HK-2 (cell line): ENCODE data around the gene NOM1.

Experiments
- DNase-seq: peaks from one replicate; pipeline ENCODE4 v3.0.0-alpha.2; 2018; ENCODE audit not compliant: unreplicated experiment

The NOM1 gene

DNA sequence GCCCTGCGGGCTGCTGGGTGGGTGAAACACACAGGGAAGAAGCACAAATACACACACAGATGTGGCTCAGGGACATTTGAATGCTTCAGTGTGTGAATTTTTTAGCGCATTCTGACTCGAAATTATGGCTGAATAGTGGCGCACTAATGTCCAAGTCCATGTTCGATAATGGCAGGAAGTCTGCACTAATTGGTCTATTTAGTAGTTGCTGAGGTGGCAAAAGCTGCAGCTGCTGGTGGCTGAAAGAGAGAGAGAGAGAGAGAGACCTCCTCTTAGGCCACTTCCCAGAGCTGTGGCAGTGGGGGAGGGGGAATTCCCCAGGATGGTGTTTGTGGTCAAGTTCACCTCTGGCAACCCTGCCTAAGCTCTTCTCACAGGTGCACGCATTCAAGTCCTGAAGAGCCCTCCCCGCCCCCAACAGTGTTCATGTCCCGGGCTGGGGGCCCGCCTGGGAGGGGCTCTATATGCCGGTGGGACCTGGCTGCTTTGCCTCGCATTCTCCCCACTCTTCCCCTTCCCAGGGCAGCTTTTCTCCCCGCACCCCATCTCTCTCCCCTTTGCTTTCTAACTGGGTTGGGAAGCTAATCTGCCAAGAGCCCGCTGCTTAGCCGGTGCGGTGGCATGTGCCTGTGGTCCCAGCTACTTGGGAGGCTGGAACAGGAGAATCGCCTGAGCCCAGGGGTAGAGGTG is 67.0 kb downstream of the NOM1 start:
- DNase-seq, result no peak

GRCh38 chr7:157017149-157017548 is 67.6 kb downstream of the NOM1 start:
- no peak for DNase-seq

DNA sequence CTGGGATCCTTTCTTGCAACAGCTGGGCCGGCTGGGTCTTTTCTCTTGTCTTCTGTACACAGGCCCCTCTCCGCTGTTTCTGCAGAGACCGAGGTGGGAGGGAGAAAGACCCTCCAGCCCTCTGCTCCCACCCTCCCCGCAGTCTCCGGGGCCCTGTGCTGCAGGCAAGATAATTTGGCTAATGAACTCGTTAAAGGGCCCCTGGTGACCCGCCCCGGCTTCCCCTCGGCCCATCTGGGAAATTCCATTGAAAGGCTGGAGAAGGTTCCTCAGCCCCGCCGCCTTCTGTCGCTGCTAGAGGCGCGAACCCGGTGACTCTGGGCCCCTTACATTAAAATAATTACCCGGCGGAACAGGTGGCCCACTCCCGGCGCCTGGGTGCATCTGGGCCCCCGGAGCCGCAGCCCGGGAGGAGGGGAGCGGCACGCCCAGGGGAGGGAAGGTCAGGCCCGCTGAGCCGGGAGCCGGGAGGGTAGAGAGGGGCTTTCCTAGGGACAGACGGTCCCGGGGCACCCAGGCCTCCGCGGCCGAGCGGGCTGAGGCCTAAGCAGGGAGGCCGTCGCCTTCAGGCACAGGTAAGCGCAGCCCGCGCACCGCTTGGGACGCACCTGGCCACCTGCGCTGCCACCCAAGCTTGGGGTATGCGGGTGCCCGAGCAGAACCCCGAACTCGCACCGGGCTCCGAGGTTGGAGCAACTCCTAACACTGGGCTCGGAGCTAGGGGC is 68.3 kb downstream of the NOM1 start:
- DNase-seq, result no peak

DNA sequence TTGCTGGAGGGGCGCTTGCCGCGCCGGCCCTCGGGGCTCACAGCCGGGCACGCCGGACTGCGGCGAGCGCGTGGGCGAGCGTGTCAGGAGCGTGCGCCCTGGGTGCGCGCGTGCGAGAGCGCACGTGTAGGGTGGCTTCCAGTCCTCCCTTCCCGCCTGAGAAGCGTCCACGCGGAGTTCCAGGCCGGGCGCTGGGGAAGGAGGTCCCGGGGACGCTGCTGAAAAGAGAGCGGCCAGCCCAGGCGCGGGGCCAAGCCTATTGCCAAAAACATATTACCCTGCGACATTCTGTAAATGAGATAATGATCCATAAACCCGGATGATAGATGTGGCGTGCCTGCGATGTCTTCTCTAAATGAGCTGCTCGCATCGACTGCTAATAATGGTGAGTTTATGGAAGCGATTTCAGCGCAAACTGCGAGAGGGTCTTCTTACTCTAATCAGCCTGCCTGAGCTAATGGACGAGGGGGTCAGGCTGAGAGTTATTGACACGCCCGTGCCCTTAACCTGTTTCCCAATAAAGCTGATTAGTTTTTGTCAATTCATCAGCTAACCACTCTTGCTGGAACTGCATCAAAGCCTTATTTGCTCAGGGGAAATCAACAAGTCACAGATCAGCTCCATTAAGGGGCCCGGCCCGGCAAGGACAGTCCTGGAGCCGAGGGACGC is 69.0 kb downstream of the NOM1 start:
- DNase-seq, result no peak

- no peak for DNase-seq
Observed at GRCh38 chr7:157018997-157019608, 69.6 kb downstream of the NOM1 start.

DNA sequence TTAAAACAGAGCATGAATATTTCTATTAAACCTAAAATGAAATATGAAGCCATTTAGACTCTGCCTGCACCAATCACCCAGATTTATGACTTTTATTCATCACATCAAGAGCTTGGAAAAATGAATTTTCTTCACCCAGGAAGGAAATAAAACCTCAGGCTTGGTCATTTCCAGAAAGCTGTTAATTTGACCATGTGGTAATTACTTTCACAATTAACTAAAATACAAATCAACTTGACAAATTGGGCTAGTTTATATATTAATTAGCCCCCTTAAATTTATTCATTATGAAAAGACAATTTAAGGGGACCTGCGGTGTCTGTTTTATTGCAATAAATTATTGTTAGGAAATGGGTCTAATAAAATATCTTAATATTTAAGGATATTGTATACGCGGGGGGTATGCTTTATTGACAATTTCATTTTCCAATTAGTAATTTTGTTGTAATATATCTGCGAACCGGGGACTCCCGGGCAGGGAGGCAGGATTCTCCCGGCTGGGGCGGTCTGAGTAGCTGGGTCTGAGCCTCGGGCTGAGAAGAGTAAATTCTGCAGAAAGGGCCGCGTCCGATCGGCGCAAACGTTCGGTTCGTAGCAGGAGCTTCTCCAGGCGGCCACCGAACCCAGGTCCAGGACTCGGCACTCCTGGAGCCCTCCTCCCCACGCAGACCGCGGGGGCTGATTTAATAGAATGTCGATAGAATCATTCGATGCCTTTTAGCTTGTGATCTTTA is 70.4 kb downstream of the NOM1 start:
- no peak for DNase-seq

DNA sequence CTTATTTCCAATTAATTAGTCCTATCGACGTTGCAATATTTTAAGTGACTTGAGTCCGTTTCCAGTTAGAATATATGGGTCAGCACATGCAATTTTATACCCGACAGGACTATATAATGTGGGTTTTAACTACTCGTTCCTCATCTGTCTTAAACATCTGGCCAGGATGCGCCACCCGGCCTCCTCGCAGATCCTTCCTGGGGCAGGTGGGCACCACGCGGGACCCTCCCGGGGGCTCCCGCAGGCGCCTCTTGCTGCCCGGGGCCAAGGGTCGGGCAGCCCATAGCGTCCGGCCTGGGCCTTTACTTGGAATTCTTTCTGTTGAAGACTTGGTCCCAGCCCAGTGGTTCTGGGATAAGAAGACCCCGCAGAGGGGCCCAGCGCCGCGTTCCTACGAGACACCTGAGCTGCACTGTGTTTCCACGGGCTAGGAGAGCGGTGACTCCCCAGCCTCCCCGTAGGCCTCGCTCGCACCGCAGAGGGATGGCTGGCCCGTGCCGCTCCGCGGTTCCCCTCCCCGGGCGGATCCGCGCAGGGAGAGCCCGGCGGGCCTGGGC is 71.1 kb downstream of the NOM1 start:
- no peak for DNase-seq

- no peak for DNase-seq
Observed at GRCh38 chr7:157021071-157021870, 71.8 kb downstream of the NOM1 start.

DNA sequence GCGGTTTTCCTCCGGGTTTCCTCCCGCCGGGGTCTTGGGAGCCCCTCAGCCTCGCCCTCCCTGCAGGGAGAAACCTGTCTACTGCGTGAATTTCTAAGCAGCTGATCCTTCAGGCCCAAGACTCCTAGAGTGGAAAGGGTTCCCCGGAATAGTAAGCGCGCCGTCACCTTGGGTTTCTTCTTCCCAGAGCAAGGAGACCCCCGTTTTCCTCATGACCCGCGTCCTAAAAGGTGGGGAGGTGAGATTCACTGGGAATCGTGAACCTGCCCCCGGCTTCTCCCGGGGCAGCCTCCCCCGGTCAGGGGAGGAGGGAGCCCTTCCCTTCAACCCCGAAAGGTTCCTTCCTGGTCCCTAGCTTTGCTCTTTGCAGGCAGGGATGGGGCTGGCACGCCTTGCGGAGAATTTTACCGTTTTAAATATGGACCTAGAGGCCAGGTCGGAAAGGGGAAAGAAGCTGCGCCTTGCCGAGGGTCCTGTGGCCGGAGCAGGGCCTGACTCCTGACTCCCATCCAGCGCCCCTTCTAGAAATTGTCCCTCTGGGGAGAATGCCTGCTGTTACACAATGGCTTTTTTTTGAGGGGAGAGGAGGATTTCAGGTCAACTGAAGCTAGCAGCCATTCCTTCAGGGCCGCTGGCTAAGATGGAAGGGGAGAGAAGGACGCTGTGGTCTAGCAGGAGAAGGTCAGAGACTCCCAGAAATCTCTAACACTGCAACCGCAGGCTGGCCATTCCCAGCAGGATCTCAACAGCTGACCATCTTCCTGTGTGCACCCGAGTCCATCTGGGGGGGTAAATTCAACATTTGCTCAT is 72.6 kb downstream of the NOM1 start:
- no peak for DNase-seq
